HG03060 (cell line): ENCODE results near the gene COL6A1.
"Not testable (repeated sequence)": the region's sequence is repeated elsewhere in the genome, so short reads cannot be mapped to it uniquely, and the experiment has no call there.

Source experiments
- ATAC-seq: cut with Tn5 transposase; IDR thresholded peaks from one replicate; pipeline ENCODE4 v1.9.1; 2021; ENCODE audit warnings: low read depth, moderate number of reproducible peaks; ENCODE audit not compliant: unreplicated experiment

Gene COL6A1

DNA sequence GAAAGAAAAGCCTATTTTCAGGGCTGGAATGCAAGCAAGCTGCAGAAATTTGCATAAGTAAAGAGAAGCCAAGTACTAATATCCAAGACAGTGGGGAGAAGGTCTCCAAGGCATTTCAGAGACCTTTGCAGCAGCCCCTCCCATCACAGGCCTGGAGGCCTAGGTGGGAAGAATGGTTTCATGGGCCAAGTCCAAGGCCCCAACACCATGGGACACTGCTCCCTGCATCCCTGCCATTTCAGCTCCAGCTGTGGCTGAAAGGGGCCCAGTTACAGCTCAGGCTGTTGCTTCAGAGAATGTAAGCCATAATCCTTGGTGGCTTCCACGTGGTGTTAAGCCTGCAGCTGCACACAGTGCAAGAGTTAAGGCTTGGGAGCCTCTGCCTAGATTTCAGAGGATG is 16.9 kb upstream of the COL6A1 start:
- ATAC-seq = no peak

DNA sequence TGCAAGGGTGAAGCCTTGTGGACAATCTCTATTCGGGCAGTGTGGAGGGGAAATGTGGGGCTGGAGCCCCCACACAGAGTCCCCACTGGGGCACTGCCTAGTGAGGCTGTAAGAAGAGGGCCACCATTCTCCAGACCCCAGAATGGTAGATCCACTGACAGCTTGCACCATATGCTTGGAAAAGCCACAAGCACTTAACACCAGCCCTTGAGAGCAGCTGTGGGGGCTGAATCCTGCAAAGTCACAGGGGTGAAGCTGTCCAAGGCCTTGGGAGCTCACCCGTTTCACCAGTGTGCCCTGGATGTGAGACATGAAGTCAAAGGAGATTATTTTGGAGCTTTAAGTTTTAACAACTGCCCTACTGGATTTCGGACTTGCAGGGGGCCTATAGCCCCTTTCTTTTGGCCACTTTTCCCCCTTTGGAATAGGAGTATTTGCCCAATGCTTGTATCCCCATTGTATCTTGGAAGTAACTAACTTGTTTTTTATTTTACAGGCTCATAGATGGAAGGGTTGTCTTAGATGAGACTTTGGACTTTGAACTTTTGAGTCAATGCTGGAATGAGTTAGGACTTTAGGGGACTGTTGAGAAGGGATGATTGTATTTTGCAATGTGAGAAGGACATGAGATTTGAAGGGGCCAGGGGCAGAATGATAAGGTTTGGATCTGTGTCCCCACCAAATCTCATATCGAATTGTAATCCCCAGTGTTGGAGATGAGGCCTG is 16.3 kb upstream of the COL6A1 start:
- ATAC-seq = no peak

DNA sequence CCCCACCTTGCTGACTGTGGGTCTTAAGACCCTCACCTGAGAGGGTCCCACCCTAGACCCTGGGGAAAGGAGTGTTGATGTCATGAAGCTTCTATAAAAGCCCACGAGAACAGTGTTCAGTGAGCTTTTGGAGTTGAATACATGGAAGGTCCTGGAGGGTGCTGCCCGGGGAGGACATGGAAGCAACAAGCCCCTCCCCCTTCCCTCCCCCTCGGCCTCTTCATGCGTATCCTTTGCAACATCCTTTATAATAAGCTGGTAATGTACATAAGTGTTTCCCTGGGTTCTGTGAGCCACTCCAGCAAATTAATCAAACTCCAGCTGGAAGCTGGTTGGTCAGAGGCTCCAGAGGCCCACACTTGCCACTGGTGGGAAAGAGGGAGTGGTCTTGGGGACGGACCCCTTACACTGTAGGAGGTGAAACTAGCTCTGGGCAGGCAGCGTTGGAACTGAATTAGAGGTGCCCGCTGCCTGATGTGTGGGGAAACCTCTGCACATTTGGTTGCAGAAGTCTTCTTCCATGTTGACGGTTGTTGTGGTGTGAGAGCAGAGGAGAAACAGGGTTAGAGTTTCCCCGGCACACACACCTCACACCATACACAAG is 14.7 kb upstream of the COL6A1 start:
- ATAC-seq = no peak

DNA sequence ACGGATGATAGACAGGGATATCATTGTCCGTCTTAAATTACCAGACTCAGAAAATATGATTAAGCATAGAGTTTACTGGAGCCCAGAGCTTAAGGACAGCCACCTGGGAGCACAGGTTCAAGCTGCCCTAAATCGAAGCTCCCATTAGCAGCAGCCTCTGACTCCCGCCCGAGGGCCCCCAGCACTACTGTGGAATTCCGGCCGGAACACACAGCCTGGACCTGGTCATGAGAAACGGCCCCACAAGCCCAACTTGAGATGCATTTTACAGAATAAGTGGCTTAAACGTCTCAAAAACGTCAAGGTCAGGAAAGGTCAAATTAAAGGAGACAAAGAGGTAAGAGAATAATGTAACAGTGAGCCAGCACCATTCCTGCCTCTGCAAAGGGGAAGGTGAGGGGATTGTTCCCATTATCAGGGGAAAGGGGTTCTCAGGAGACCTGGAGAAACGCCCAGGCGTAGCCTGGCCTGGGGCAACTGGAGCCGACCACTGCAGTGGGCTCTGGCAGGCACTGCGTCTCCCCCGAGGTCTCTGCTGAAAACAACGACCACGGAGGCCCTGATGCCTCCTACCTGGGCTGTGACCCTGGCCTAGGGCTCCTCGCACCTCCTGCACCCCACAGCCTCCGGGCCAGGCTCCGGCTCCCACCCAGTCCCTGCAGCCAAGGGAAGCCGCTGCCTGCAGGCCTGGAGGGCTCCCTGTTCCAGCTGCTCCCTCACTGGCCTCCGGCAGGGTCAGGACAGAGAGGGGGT is 11.5 kb upstream of the COL6A1 start:
- no peak for ATAC-seq

DNA sequence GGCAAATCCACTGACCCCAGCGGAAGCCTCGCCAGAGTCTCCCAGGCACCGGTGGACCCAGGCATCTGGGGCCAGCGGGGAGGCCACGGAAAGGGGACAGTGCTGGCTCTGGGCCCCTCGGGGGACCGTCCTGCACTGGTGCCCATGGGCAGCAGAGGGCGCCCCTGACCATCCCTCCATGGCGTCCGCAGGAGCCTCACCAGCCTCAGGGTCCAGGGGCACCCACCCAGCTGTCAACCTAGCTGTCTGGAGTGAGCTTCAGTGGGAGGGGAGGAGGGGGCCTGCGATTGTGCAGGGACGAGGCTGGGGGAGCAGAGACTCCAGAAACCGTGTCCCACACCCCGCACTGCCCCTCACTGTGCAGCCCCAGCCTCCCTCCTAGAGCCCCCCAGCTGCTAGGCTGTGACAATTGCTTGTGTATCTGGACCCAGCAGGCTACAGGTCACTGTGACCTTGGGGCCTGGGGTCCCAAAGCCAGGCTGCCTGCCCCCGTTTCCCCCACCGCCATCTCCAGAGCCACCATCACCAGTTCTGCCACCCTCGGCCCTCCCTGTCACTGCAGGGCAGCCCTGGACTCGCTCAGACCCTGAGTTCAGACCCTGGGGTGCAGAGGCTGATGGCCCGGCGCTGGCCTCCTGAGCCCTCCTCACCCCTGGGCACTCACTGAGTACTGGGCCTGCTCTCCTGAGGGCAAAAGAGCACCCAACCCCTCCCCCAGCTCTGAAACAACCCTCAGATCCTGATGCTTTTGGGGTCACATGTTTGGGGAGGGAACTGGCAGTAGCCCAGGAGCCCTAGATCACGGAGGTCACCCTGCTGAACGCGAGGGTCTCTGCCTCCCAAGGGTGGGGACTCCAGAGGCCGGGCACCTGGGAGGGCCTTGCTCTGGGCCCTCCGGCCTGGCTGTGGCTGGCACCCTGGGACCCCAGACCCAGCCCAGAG is 10.6 kb upstream of the COL6A1 start:
- ATAC-seq = no peak

DNA sequence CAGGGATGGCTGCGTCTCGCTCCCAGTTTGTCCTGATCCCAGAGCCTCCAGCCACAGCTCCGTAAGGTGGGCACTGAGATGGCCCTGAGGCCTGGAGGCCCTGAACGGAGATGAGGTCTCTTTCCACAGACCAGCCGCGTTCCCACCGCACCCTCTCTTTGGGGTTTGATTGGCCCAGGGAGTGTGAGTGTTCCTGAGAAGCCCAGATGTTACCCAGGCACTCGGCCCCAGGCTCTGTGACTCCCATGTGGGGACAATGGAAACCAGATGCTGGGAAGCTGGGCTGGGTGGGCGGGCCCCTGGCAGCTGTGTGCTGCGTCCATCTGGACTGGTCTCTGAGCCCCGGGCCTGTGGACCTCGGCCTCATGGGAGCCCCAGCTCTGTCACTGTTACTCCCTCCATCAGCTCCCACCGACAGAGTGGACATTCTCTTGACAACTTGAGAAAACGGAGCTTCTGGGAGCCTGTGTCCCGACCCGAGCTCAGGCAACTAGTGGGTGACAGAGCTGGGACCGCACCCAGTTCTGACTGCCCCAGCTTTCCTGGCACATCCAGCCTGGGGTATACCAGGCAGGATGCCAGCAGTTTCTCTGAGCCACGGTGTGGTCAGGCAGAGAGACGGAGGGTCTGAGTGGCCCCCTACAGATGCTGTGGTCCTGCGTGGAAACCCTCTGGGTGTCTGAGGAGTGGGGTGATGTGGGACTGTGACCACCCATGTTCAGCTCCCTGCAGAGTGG is 9.8 kb upstream of the COL6A1 start:
- ATAC-seq = no peak

DNA sequence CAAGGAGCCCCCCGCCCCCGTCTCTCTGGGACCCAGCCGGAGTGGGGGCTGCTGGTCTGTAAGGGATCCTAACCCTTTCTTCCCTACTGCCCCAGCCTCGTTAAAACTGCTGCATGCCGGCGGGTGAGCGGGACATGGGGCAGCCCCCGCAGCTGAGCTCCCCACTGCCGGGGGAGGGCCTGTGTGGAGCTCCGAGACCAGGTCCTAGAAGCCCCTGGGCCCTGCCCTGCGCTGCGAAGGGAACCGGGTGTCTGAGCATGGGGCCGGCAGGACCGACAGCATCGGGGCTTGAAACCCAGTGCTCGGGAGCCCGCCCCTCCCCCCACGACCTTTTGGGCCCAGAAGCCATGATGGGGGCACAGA is 9.2 kb upstream of the COL6A1 start:
- ATAC-seq = no peak

DNA sequence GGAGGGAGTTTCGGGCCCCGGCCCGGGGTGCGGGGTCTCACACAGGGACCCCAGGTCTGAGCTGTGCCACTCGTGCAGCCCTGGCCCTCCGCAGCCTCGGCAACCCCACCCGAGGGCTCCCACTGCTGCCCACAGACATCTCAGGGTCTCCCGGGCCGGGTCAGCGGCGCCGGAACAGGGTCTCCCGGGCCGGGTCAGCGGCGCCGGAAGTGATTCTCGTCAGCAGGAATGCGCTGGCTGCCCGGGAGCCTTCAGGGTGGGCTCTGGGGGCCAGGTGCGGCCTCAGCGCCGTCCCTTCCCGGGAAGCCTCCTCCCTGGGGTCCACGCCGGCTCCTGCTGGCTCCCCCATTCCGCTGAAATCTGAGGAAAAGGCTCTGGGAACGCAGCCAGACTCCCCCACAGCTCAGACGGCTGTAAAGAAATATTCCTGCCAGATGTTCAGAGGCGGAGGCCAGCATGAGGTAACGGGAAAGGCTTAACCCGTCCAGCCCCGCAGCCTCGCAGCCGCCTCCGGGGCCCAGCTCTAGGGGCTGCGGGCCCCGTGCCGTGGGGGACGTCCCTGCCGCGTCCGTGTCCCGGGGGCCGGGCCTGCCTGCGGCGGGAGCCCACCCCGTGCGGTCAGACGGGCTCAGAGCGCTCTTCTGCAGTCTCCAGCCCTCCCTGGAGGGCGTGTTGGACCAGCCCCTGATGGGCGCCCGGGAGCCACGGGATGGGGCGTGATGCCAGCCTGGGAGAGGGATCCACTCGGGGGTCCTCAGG is 8.7 kb upstream of the COL6A1 start:
- no peak for ATAC-seq

DNA sequence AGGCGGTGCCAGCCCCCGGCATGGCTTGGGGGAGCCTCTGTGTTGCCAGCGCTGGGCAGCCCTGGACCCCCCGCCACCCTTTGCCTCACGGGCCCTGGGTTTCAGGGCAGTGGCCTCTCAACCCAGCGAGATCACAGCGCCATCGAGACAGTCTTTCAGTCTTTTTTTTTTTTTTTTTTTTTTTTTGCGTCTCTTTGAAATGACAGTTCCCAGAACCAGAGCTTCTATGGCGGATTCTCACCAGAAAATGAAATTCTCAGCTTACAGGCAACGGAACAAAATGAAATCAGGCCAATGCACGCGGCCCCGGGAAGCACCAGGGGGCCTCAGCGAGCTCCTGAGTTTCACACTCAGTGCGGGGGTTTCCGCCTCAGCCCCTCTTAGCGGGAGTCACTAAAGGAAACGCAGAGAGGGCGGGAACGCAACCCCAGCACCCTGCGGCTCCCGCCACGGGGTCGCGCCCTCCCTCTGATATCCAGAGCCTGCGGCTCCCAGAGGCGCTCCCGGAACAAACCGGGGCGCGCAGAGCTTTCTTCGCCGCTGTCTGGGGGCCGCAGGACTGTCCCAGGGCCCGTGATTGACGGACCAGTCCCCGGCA is 8.0 kb upstream of the COL6A1 start:
- no peak for ATAC-seq

DNA sequence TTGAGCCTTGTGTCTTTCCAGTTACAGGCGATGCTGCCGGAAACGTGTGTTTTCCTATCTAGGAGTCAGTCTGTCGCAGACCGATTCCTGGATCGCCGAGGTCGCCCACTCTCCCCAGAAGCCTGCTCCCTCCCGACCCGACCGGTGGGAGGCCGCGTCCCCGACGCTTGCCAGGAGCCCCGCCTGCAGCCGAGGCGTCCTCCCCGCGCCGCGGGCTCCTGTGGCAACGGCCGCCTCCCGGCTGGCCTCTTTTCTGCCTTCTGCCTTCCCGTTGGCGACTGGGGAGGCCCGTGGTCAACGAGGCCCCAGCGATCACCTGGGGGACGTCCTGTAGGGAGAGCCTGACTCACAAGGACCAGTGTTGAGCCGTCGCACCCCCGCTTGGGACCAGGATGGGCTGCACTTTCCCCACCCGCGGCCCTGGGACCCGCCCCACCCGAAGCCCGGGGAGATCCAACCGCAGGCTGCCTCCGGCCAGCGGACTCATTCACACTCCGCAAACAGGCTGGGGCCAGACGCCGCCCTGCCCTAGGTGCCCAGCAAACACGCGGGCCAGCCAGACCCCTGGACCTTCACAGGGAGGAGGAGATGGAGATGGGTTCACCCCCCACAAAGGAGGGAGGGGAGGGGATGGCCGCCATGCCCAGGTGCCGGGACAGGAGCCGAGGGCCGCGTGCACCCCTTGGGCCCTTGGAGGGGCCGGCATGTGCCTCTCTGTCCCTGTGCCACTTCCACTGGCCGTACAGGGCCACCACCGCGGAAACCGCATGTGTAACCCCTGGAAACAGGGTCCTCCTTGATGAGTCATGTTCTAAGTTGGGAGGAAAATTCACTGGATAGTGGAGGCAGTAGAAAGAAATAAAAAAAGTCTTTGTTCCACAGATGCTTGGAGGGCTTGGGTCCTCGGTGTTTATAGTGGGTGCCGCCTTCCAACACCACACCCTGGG is 7.2 kb upstream of the COL6A1 start:
- no peak for ATAC-seq

DNA sequence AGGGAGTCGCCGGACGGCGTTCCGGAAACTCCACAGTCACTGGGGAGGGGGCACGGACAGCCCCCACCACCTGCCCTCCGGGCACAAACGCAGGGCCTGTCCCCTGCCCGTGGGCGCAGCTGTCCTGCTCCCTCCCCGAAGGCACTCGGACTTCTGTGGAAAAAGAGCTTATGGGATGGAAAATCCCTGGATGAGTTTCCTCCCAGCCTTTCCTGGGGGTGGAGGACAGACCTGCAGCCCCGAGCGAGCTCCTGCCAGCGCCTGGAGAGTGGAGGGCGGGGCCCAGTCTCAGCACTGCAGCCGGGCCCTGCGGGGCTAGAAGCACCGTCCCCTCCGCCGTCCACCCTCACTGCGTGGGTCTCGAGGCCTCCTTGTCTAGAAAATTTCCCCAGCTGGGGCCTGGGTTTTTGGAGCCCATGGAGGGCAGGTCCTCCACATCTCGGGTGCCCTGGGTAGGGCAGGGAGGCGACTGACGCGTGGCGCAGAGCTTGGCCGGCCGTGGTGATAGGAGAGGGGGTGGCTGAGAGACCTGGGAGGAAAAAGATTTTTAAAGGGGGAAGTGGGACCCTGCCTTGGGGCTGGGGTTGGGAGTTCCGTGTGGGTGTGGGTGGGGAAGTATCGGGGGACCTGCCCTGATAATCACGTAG is 6.4 kb upstream of the COL6A1 start:
- ATAC-seq = no peak

DNA sequence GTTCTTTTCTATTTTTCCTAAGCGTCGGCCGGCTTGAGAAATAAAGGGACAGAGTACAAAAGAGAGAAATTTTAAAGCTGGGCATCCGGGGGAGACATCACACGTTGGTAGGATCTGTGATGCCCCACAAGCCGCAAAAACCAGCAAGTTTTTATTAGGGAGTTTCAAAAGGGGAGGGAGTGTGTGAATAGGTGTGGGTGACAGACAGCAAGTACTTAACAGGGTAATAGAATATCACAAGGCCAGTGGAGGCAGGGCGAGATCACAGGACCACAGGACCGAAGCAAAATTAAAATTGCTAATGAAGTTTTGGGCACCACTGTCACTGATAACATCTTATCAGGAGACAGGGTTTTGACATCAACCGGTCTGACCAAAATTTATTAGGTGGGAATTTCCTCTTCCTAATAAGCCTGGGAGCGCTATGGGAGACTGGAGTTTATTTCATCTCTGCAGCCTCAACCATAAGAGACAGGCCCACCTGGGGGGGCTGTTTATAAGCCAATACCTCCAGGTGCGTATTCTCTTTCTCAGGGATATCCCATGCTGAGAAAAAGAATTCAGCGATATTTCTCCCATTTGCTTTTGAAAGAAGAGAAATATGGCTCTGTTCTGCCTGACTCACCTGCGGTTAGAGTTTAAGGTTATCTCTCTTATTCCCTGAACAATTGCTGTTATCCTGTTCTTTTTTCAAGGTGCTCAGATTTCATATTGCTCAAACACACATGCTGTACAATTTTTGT is 5.7 kb upstream of the COL6A1 start:
- ATAC-seq = not testable (repeated sequence)

DNA sequence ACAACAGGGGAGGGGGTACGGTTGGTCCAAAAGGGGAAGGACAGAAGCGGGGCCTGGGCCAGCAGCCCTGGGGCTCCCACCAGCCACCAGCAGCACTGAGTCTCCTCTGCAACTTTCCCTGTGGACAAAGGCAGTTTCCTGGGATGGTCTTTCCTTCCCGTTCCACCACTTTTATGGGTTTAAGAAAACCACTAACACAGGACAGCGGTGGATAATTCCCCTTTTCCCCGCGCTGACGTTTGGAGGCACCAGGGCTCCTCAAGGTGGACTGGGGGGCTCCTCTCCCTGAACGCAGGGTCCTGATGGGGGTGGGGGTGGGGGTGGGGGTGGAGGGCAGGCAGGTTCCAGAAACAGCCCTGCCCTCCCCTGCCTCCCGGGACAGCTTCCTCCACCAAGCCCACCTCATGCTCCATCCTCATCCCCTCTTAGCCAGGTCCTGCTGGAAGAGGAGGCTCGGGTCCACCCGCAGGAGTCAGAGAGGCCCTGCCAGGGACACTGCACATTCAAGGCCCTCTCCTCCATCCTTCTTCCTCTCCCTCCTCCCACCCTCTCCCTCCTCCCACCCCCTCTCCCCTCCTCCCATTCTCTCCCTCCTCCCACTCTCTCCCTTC is 4.8 kb upstream of the COL6A1 start:
- no peak for ATAC-seq

DNA sequence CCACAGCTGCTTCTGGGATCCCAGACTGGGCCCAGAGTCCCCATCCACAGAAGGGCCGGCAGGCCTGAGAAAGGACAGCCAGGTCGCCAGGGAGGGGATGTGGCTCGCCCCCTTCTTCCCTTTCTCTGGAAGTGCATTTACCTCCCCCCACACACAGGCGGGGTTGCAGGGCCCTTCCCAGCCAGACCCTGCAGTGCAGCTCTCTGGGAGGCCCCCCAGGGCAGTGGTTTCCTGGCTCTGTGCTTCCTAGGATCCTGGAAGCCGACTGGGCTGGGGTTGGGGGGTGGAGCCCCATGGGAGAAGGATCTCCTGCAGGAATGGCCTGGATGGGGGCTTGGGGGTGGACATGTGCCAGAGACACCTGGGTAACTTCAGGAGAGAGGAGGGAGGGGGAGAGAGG is 4.2 kb upstream of the COL6A1 start:
- ATAC-seq = no peak

DNA sequence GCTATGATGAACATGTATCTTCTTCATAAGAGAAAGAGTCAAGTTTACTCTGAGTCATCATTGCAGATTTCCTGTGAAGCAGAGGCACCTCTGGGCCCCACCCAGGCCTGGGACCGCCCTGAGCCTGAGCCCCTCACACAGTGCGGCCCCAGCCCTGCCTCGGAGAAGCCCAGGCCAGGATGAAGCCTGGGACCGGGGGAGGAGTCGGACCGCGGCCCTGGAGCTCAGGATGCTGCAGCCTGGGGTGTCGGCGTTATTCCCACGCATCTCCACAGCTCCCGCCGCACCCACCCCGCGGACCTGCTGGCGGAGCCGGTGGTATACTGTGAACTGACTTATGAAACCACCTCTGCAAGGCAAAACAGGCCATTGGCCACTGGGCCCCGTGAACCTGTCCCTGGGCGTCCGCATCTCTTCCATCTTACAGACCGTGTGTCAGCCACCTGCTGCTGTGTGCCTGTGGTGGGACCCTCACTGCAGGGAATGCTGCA is 2.4 kb upstream of the COL6A1 start:
- no peak for ATAC-seq

DNA sequence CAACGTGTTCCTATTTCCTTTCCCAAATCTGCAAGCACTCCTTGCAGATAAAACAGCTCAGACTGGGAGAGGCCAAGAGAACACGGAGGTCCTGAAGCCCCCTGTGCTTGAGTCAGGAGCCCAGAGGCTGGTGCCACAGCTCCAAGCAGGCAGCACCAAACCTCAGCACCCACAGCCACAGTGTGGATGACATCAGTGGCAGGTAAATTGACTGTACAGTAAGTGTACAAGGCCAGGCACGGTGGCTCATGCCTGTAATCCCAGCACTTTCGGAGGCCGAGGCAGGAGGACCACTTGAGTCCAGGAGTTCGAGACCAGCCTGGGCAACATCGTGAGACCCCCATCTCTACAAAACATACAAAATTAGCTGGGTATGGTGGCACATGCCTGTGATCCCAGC is 1.9 kb upstream of the COL6A1 start:
- no peak for ATAC-seq
